Liver (tissue), 9 donors: ENCODE results near the gene SMOC2. TPM values are rescaled to one million over a fixed set of nuclear protein-coding genes. Genes with fewer than 3 reads are reported as not detected.

Source experiments
- DNase-seq: peaks from one replicate; pipeline ENCODE4 v3.0.0-alpha.2; 2017; ENCODE audit warnings: low spot score
- H3K27ac ChIP-seq, 2 donors: one replicate each; pipeline ENCODE4 v1.7.0; 2013; ENCODE audit warnings: inconsistent platforms in 2 of 2, low read length in 2 of 2, control low read depth in 1 of 2, low read depth in 1 of 2, mild to moderate bottlenecking in 1 of 2
- H3K27me3 ChIP-seq, 4 donors: one replicate each; pipeline versions ENCODE4 v1.6.1 to v1.7.0; 2013; ENCODE audit warnings: low read length in 3 of 4, inconsistent platforms in 1 of 4, mild to moderate bottlenecking in 1 of 4, moderate library complexity in 1 of 4; ENCODE audit not compliant: control insufficient read depth in 4 of 4, insufficient read depth in 4 of 4
- H3K36me3 ChIP-seq, 4 donors: one replicate each; pipeline versions ENCODE4 v1.6.1 to v1.7.0; 2013; ENCODE audit warnings: low read length in 3 of 4, mild to moderate bottlenecking in 3 of 4, low read depth in 1 of 4, moderate library complexity in 1 of 4; ENCODE audit not compliant: control insufficient read depth in 4 of 4, insufficient read depth in 3 of 4
- H3K4me1 ChIP-seq, 4 donors: one replicate each; pipeline versions ENCODE4 v1.6.1 to v1.7.0; 2013; ENCODE audit warnings: low read length in 3 of 4, mild to moderate bottlenecking in 3 of 4, moderate library complexity in 1 of 4; ENCODE audit not compliant: control insufficient read depth in 4 of 4, insufficient read depth in 4 of 4
- H3K4me3 ChIP-seq, 3 donors: one replicate each; pipeline versions ENCODE4 v1.6.1 to v1.7.0; 2013; ENCODE audit warnings: low read length in 3 of 3, control low read depth in 1 of 3, low read depth in 1 of 3, mild to moderate bottlenecking in 1 of 3
- H3K9ac ChIP-seq, 2 donors: one replicate each; pipeline ENCODE4 v1.7.0; 2013; ENCODE audit warnings: low read length in 2 of 2, mild to moderate bottlenecking in 2 of 2, moderate library complexity in 2 of 2, control low read depth in 1 of 2, low read depth in 1 of 2
- H3K9me3 ChIP-seq, 4 donors: one replicate each; pipeline versions ENCODE4 v1.6.1 to v1.7.0; 2013; ENCODE audit warnings: low read length in 3 of 4; ENCODE audit not compliant: control insufficient read depth in 4 of 4
- ATF3 ChIP-seq: IDR thresholded peaks from 2 replicates; pipeline ENCODE4 v1.6.1; 2016; ENCODE audit warnings: antibody characterized with exemption
- CTCF ChIP-seq: fragments of 150-350 bp; IDR thresholded peaks from 2 replicates; pipeline ENCODE4 v1.5.1; 2017; ENCODE audit warnings: improper control_type of control experiment, low read depth, low read length; ENCODE audit not compliant: missing input control
- EGR1 ChIP-seq, 2 donors: IDR thresholded peaks; 2 replicates each; pipeline ENCODE4 v1.6.1; 2016 to 2018; ENCODE audit warnings: antibody characterized with exemption in 2 of 2, low read depth in 2 of 2
- FOXA1 ChIP-seq: IDR thresholded peaks from 2 replicates; pipeline ENCODE4 v1.6.1; 2016; ENCODE audit warnings: antibody characterized with exemption
- GABPA ChIP-seq, 2 donors: IDR thresholded peaks in 1 of 2; conservative IDR thresholded peaks in 1 of 2; 2 replicates each; pipeline ENCODE4 v1.6.1; 2016; ENCODE audit warnings: antibody characterized with exemption in 2 of 2, mild to moderate bottlenecking in 1 of 2, moderate library complexity in 1 of 2
- HNF4A ChIP-seq, 2 donors: conservative IDR thresholded peaks; 2 replicates each; pipeline ENCODE4 v1.6.1; 2016; ENCODE audit warnings: antibody characterized with exemption in 2 of 2, mild to moderate bottlenecking in 2 of 2
- HNF4G ChIP-seq: IDR thresholded peaks from 2 replicates; pipeline ENCODE4 v1.6.1; 2016; ENCODE audit warnings: antibody characterized with exemption
- JUND ChIP-seq, 2 donors: IDR thresholded peaks; 2 replicates each; pipeline ENCODE4 v1.6.1; 2016; ENCODE audit warnings: antibody characterized with exemption in 2 of 2
- MAX ChIP-seq: IDR thresholded peaks from 2 replicates; pipeline ENCODE4 v1.6.1; 2016; ENCODE audit warnings: antibody characterized with exemption
- REST ChIP-seq: IDR thresholded peaks from 2 replicates; pipeline ENCODE4 v1.6.1; 2016; ENCODE audit warnings: antibody characterized with exemption, mild to moderate bottlenecking
- RXRA ChIP-seq, 2 donors: IDR thresholded peaks; 2 replicates each; pipeline ENCODE4 v1.6.1; 2017 to 2018; ENCODE audit warnings: antibody characterized with exemption in 2 of 2, mild to moderate bottlenecking in 1 of 2
- SP1 ChIP-seq: IDR thresholded peaks from 2 replicates; pipeline ENCODE4 v1.6.1; 2018; ENCODE audit warnings: antibody characterized with exemption, mild to moderate bottlenecking
- TAF1 ChIP-seq: conservative IDR thresholded peaks from 2 replicates; pipeline ENCODE4 v1.6.1; 2016; ENCODE audit warnings: antibody characterized with exemption, mild to moderate bottlenecking
- YY1 ChIP-seq: IDR thresholded peaks from 2 replicates; pipeline ENCODE4 v1.6.1; 2016; ENCODE audit warnings: antibody characterized with exemption, mild to moderate bottlenecking
- ZBTB33 ChIP-seq: IDR thresholded peaks from 2 replicates; pipeline ENCODE4 v1.6.1; 2016; ENCODE audit warnings: antibody characterized with exemption
- WGBS: extraction: QIAGEN DNeasy Blood & Tissue Kit; methylation state at CpG from one replicate; pipeline ENCODE4 v1.1.7; 2013; 5-methylcytosine and 5-hydroxymethylcytosine counted together
- polyA plus RNA-seq, 2 donors: library from polyadenylated mRNA; stranded (reverse) in 1 of 2; unstranded in 1 of 2; fragments of 200-250 nt in 1 of 2; fragments of >200 nt in 1 of 2; fragmentation: Nextera tagmentation in 1 of 2; extraction: Ambion mirVana in 1 of 2; gene quantifications; one replicate each; pipeline versions ENCODE4 v1.2.1 to v1.2.3, GENCODE V29; 2013 to 2015
- total RNA-seq, 2 donors: library from RNA; depleted of rRNA; stranded (reverse); fragments of >200 nt; gene quantifications; one replicate each; pipeline ENCODE4 v1.2.3, GENCODE V29; 2014
- donor health status: healthy.
- donor health status: healthy.
- donor health status: healthy.
- donor health status: healthy.
- donor health status: healthy.

The SMOC2 gene
- total and polyA plus RNA-seq, 4 donors, result 0.23 to 1.9 (median 1.1) TPM

- 93% methylated on average over 15 of the region's 15 CpGs for WGBS
- no peaks in the 10 kb centered on the region for H3K27me3 ChIP-seq
- no peak overlapping the region for H3K27ac ChIP-seq
These were observed 184.0 kb downstream of the SMOC2 start for GRCh38 chr6:168624948-168625347.

More at GRCh38 chr6:168624948-168625347, 184.0 kb downstream of the SMOC2 start:
- TF ChIP-seq EGR1 (IDR thresholded peaks at IDR 0.05; ENCODE audit: low read depth in 2 of 2) (no peak), GABPA (IDR thresholded peaks at IDR 0.05 in 1 of 2, conservative IDR thresholded peaks at IDR 0.05 in 1 of 2) (no peak), CTCF (no peak), REST (no peak), TAF1 (no peak), ATF3 (no peak), FOXA1 (no peak), JUND (IDR thresholded peaks at IDR 0.05) (no peak), RXRA (IDR thresholded peaks at IDR 0.05) (no peak), HNF4A (conservative IDR thresholded peaks at IDR 0.05) (no peak), MAX (no peak), ZBTB33 (no peak), YY1 (no peak), SP1 (no peak), HNF4G (no peak)
- Histone ChIP-seq H3K4me1 (no peaks in the 10 kb centered on the region), H3K9me3 (peaks cover 0 to 3% (median 0%) of the 10 kb centered on the region in 4 donors), H3K9ac (no peak overlapping the region), H3K4me3 (no peak overlapping the region), H3K36me3 (no peaks in the 10 kb centered on the region)
- no peak for DNase-seq
